ENCODE data around the gene FMN2.

The FMN2 gene

DNA sequence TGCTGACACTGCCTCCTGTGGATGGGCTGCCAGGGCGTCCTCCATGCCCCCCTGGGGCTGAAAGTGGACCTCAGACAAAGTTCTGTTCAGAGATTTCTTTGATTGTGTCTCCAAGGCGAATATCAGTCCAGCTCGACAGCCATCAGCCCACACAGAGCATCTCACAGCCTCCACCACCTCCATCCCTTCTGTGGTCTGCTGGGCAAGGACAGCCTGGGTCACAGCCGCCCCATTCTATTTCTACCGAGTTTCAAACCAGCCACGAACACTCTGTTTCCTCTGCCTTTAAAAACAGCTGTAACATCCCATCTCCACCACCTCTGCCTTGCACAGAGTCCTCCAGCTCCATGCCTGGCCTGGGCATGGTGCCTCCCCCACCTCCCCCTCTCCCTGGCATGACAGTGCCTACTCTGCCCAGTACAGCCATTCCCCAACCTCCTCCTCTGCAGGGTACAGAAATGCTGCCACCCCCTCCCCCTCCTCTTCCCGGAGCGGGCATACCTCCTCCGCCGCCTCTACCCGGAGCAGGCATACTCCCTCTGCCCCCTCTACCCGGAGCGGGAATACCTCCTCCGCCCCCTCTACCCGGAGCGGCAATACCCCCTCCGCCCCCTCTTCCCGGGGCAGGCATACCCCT, 115.5 kb downstream of the FMN2 start:
- peaks cover 3% of the 10 kb centered on the region; the same call in 1 of the 2 replicates for H3K9me3 ChIP-seq (ENCODE audit: insufficient read depth, low read length)
- H3K36me3 ChIP-seq (replicated peaks; ENCODE audit: low read depth, low read length), result no peaks in the 10 kb centered on the region
- no peak overlapping the region for H3K27ac ChIP-seq (ENCODE audit: low read length)
- H3K4me1 ChIP-seq (ENCODE audit: low read length), result no peaks in the 10 kb centered on the region
- H4K20me1 ChIP-seq (ENCODE audit: insufficient read depth, low read length), result no peaks in the 10 kb centered on the region
- TF ChIP-seq, protein P1, sequence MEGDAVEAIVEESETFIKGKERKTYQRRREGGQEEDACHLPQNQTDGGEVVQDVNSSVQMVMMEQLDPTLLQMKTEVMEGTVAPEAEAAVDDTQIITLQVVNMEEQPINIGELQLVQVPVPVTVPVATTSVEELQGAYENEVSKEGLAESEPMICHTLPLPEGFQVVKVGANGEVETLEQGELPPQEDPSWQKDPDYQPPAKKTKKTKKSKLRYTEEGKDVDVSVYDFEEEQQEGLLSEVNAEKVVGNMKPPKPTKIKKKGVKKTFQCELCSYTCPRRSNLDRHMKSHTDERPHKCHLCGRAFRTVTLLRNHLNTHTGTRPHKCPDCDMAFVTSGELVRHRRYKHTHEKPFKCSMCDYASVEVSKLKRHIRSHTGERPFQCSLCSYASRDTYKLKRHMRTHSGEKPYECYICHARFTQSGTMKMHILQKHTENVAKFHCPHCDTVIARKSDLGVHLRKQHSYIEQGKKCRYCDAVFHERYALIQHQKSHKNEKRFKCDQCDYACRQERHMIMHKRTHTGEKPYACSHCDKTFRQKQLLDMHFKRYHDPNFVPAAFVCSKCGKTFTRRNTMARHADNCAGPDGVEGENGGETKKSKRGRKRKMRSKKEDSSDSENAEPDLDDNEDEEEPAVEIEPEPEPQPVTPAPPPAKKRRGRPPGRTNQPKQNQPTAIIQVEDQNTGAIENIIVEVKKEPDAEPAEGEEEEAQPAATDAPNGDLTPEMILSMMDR (IDR thresholded peaks at IDR 0.05; ENCODE audit: low read depth, low read length), result no peak
- TF ChIP-seq EZH2phosphoT487 (IDR thresholded peaks at IDR 0.05; ENCODE audit: low read depth), result no peak
- H3K27me3 ChIP-seq (ENCODE audit: low read depth, low read length), result peaks cover 4% of the 10 kb centered on the region; the same call in 1 of the 2 replicates
- no peaks in the 10 kb centered on the region for H3K79me2 ChIP-seq (ENCODE audit: low read length)
- no peak overlapping the region for H2AFZ ChIP-seq (ENCODE audit: low read depth, low read length)
- no peak overlapping the region for H3K4me3 ChIP-seq (ENCODE audit: low read length)
- H3K9ac ChIP-seq (ENCODE audit: low read length), result no peak overlapping the region
- no peak overlapping the region for H3K4me2 ChIP-seq (ENCODE audit: low read length)

DNA sequence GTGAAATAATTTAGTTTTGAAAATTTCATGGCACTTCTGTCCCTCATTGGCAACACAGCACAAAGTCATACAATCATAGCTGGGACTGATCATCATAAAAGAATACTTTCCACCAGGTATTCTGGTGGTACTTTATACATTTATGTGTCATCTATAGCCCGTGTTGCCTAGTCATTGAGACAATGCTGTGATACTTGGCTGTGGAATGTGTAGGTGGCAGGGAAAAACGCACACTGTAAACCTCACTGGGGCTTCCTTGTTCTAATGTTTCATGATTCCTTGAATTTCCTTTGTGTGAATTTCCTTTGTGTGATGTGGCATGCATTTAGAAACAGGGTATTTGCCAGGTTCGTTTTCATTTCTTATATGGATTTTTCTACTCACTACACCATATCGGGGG, 118.3 kb downstream of the FMN2 start:
- TF ChIP-seq, protein P1 (IDR thresholded peaks at IDR 0.05; ENCODE audit: low read depth, low read length), result no peak
- no peak for TF ChIP-seq EZH2phosphoT487 (IDR thresholded peaks at IDR 0.05; ENCODE audit: low read depth)
- Histone ChIP-seq H3K27me3 (ENCODE audit: low read depth, low read length) (peaks cover 7% of the 10 kb centered on the region; the same call in 1 of the 2 replicates), H3K4me3 (ENCODE audit: low read length) (no peak overlapping the region), H3K9ac (ENCODE audit: low read length) (no peak overlapping the region), H3K4me2 (ENCODE audit: low read length) (no peak overlapping the region), H3K27ac (ENCODE audit: low read length) (no peak overlapping the region), H4K20me1 (ENCODE audit: insufficient read depth, low read length) (no peaks in the 10 kb centered on the region), H3K79me2 (ENCODE audit: low read length) (no peaks in the 10 kb centered on the region), H3K9me3 (ENCODE audit: insufficient read depth, low read length) (no peaks in the 10 kb centered on the region), H3K36me3 (replicated peaks; ENCODE audit: low read depth, low read length) (no peaks in the 10 kb centered on the region), H3K4me1 (ENCODE audit: low read length) (no peaks in the 10 kb centered on the region), H2AFZ (ENCODE audit: low read depth, low read length) (no peak overlapping the region)

DNA sequence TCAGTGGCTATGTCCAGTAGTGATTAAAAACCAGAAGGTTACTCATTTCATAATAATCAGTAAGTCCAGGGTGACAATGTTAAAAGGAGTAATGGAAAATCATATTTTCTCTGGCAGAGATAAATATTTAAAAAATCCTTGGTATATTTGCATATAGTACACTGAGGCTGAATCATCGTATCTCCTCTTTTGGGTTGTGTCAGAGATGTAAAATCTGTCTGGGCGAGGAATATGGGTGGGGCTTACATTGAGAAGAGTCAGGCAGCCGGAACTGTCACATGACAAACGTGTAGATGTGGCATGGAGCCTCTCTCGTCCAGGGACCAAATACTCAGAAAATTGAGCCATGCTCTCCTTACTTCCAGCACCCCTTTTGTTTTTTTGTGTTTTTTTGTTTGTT, 120.9 kb downstream of the FMN2 start:
- no peaks in the 10 kb centered on the region for H3K4me1 ChIP-seq (ENCODE audit: low read length)
- no peaks in the 10 kb centered on the region for H4K20me1 ChIP-seq (ENCODE audit: insufficient read depth, low read length)
- H3K4me3 ChIP-seq (ENCODE audit: low read length), result no peak overlapping the region
- no peak overlapping the region for H3K27ac ChIP-seq (ENCODE audit: low read length)
- H3K9ac ChIP-seq (ENCODE audit: low read length), result no peak overlapping the region
- H3K4me2 ChIP-seq (ENCODE audit: low read length), result no peak overlapping the region
- H3K9me3 ChIP-seq (ENCODE audit: insufficient read depth, low read length), result no peaks in the 10 kb centered on the region
- no peaks in the 10 kb centered on the region for H3K79me2 ChIP-seq (ENCODE audit: low read length)
- TF ChIP-seq, protein P1 (IDR thresholded peaks at IDR 0.05; ENCODE audit: low read depth, low read length), result no peak
- no peak for TF ChIP-seq EZH2phosphoT487 (IDR thresholded peaks at IDR 0.05; ENCODE audit: low read depth)
- peaks cover 7% of the 10 kb centered on the region; the same call in 1 of the 2 replicates for H3K27me3 ChIP-seq (ENCODE audit: low read depth, low read length)
- H2AFZ ChIP-seq (ENCODE audit: low read depth, low read length), result no peak overlapping the region; the same call in 1 of the 2 replicates
- H3K36me3 ChIP-seq (replicated peaks; ENCODE audit: low read depth, low read length), result no peaks in the 10 kb centered on the region

DNA sequence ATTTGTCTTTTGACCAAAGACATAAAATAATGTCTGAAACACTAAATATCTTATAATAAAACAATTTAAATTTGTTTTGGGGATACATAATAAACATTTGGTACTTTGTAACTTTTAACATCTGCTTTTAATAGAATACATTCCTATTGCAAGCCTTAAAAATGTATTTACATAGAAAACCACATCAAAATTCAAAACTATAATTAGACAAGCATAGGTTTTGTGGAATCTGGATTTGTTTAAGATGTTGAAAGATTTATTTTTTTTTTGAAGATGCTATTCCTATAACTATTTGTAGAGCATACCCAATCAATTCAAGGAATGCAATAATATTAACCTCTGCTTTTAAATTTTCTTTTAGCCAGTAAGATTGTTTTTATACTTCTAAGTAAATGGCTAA, 125.7 kb downstream of the FMN2 start:
- peaks cover 3% of the 10 kb centered on the region; the same call in 1 of the 2 replicates for H3K27me3 ChIP-seq (ENCODE audit: low read depth, low read length)
- no peak overlapping the region for H3K9ac ChIP-seq (ENCODE audit: low read length)
- H3K27ac ChIP-seq (ENCODE audit: low read length), result no peak overlapping the region
- no peak overlapping the region for H2AFZ ChIP-seq (ENCODE audit: low read depth, low read length)
- H3K4me1 ChIP-seq (ENCODE audit: low read length), result no peaks in the 10 kb centered on the region
- H3K9me3 ChIP-seq (ENCODE audit: insufficient read depth, low read length), result no peaks in the 10 kb centered on the region
- TF ChIP-seq, protein P1 (IDR thresholded peaks at IDR 0.05; ENCODE audit: low read depth, low read length), result no peak
- TF ChIP-seq EZH2phosphoT487 (IDR thresholded peaks at IDR 0.05; ENCODE audit: low read depth), result no peak
- no peak overlapping the region for H3K4me2 ChIP-seq (ENCODE audit: low read length)
- H3K79me2 ChIP-seq (ENCODE audit: low read length), result no peaks in the 10 kb centered on the region
- H3K36me3 ChIP-seq (replicated peaks; ENCODE audit: low read depth, low read length), result no peaks in the 10 kb centered on the region
- no peaks in the 10 kb centered on the region for H4K20me1 ChIP-seq (ENCODE audit: insufficient read depth, low read length)
- no peak overlapping the region for H3K4me3 ChIP-seq (ENCODE audit: low read length)
